H1 (cell line): ENCODE data around the gene TMX2. TPM values are rescaled to one million over a fixed set of nuclear protein-coding genes. Genes with fewer than 3 reads are reported as not detected.
A peak's percentile ranks its signal among the peaks of the same experiment; 100 is the strongest.

Source experiments
- CEBPB ChIP-seq: IDR thresholded peaks from 2 replicates; pipeline ENCODE4 v1.6.1; 2012; ENCODE audit warnings: low read depth, low read length
- CHD7 ChIP-seq: fragments of 300-600 bp; sonication (generic); IDR thresholded peaks from 2 replicates; pipeline ENCODE4 v1.7.1; 2012; ENCODE audit warnings: low read length, moderate library complexity, mild to moderate bottlenecking, inconsistent platforms; ENCODE audit not compliant: insufficient replicate concordance
- HDAC6 ChIP-seq: IDR thresholded peaks from one replicate; pipeline ENCODE4 v1.7.1; 2012; ENCODE audit warnings: low read depth, mild to moderate bottlenecking, inconsistent platforms, low read length, moderate library complexity
- JUN ChIP-seq: IDR thresholded peaks from 2 replicates; pipeline ENCODE4 v1.6.1; 2011; ENCODE audit warnings: low read depth, mild to moderate bottlenecking, improper control_type of control experiment, low read length
- KDM1A ChIP-seq: fragments of 200-600, 300-600 bp; sonication (generic); IDR thresholded peaks from 2 replicates; pipeline ENCODE4 v1.7.1; 2016; ENCODE audit warnings: mild to moderate bottlenecking, low read length, borderline replicate concordance
- KDM5A ChIP-seq: fragments of 200-600 bp; IDR thresholded peaks from 2 replicates; pipeline ENCODE4 v1.7.1; 2012; ENCODE audit warnings: mild to moderate bottlenecking, low read length, inconsistent platforms, mixed read lengths
- SIX5 ChIP-seq: IDR thresholded peaks from 2 replicates; pipeline ENCODE4 v1.6.1; 2011; ENCODE audit warnings: mild to moderate bottlenecking, low read depth, low read length
- TAF7 ChIP-seq: optimal IDR thresholded peaks from 2 replicates; pipeline ENCODE3; 2011; ENCODE audit warnings: low read depth, mild to moderate bottlenecking, inconsistent platforms, low read length, moderate library complexity, borderline replicate concordance
- TCF12 ChIP-seq: IDR thresholded peaks from 2 replicates; pipeline ENCODE4 v1.6.1; 2011; ENCODE audit warnings: low read depth, mild to moderate bottlenecking, low read length
- TEAD4 ChIP-seq: IDR thresholded peaks from 2 replicates; pipeline ENCODE4 v1.6.1; 2012; ENCODE audit warnings: low read depth, low read length, inconsistent platforms, mixed read lengths
- polyA plus RNA-seq, 7 experiments: library from polyadenylated mRNA; depleted of rRNA in 3 of 7; stranded (reverse) in 5 of 7; unstranded in 2 of 7; fragments of >200 nt in 5 of 7; fragments of 200-250 nt in 2 of 7; gene quantifications; 1 replicate in 5 of 7; 2 replicates in 1 of 7; 4 replicates in 1 of 7; pipeline versions ENCODE4 v1.2.1 to v1.2.3, GENCODE V29; 2011 to 2013; ENCODE audit warnings: missing spikeins in 2 of 7, mixed read lengths in 2 of 7
- total RNA-seq: library from RNA; stranded (reverse); fragmentation: NEBNext Ultra II Directional; extraction: Animal tissue kit (Norgen Biotek cat#: 25700); gene quantifications from 2 replicates; pipeline ENCODE4 v1.2.1, GENCODE V29; 2021

TMX2 gene
- total and polyA plus RNA-seq, 2 of the 8 experiments (the other 6 are each of a cell fraction or from before 2014, with no cell fraction given) = 70.4 to 100.0 TPM

GRCh38 chr11:57761301-57762234 lies 49.2 kb downstream of the TMX2 start, which contains the start of gene CTNND1 (continued):
- TF ChIP-seq KDM5A (no peak), TCF12 (no peak), HDAC6 (no peak), CHD7 (peak; percentile 45), SIX5 (no peak), JUN (0 out of 2 replicates have a peak, but pooled peaks have one; percentile 12), TAF7 (peak; percentile 85), TEAD4 (no peak), KDM1A (no peak), CEBPB (no peak)
